ENCODE results near the gene BLNK. TPM values are rescaled to one million over a fixed set of nuclear protein-coding genes. Genes with fewer than 3 reads are reported as not detected.

The BLNK gene
- total and polyA plus RNA-seq, 4 donors = 4.1 to 18.7 (median 6.4) TPM

DNA sequence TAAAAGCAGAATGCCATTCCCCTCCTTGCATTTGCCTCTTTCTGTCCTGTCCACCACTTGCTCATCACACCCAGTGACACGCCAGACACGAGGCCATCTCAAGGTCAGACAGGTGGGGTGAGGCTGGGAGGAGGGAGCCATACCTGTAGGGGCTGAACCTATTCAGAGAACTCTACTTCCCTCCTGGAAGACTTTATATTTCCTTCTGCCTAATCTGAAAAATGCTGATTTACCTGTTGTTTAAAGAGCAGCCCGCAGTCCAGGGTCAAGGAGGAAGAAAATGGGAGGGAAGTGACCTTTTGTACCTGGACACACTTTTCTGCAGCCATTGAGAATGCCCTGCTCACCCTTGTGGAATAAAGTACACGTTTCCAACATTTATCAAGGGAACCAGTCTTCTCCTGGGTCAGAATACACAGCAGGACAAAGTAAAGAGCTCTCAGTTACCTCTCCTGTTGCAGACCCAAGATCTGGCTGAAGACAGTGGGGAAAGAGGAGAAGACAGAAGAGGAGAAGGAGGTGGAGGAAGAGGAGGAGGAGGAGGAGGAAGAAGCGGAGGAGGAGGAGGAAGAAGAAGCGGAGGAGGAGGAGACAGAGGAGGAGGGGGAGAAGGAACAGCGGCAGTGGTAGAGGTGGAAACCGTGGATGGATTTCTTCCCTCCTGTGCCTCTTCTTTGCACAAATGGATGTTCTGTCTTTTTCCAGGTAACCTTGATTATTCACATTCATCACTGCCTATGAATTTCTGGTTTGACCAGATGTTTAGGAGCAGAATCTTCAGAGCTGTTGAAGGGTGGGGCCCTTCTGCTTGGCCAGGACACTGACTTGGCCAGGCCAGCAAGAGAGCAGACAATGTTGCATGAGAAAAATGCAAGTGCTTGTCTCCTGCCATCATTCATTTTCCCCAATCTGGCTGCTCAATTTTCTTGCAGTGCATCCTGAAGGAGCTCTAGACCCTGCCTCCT is 1.2 kb upstream of the BLNK start:
- TF ChIP-seq, protein P1, sequence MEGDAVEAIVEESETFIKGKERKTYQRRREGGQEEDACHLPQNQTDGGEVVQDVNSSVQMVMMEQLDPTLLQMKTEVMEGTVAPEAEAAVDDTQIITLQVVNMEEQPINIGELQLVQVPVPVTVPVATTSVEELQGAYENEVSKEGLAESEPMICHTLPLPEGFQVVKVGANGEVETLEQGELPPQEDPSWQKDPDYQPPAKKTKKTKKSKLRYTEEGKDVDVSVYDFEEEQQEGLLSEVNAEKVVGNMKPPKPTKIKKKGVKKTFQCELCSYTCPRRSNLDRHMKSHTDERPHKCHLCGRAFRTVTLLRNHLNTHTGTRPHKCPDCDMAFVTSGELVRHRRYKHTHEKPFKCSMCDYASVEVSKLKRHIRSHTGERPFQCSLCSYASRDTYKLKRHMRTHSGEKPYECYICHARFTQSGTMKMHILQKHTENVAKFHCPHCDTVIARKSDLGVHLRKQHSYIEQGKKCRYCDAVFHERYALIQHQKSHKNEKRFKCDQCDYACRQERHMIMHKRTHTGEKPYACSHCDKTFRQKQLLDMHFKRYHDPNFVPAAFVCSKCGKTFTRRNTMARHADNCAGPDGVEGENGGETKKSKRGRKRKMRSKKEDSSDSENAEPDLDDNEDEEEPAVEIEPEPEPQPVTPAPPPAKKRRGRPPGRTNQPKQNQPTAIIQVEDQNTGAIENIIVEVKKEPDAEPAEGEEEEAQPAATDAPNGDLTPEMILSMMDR (IDR thresholded peaks at IDR 0.05; ENCODE audit: control extremely low read depth, extremely low read depth) = no peak
- 64 to 70% methylated on average over 8 of the region's 8 CpGs for WGBS, 2 donors
- DNase-seq (no peak), ATAC-seq (ENCODE audit: insufficient read depth, low FRiP score) (no peak)
- H3K27me3 ChIP-seq (ENCODE audit: control insufficient read depth in 3 of 3, insufficient read depth in 3 of 3, low read length in 2 of 3) = no peaks in the 10 kb centered on the region
- no peak overlapping the region for H3K9ac ChIP-seq (ENCODE audit: insufficient read depth in 1 of 2, low read length in 2 of 2)
- peaks cover 2 to 31% (median 5%) of the 10 kb centered on the region in 5 donors for H3K4me1 ChIP-seq (ENCODE audit: control insufficient read depth in 5 of 5, insufficient read depth in 5 of 5, low read length in 5 of 5)
- H3K27ac ChIP-seq (ENCODE audit: low read depth in 1 of 2, low read length in 1 of 2) = peak overlapping the region in 1 of 2 donors; percentile 87
- no peaks in the 10 kb centered on the region for H3K9me3 ChIP-seq (ENCODE audit: control insufficient read depth in 4 of 4, insufficient read depth in 3 of 4, low read length in 3 of 4)
- no peak overlapping the region for H3K4me3 ChIP-seq
- no peaks in the 10 kb centered on the region for H3K36me3 ChIP-seq (ENCODE audit: control insufficient read depth in 4 of 4, insufficient read depth in 4 of 4, low read length in 4 of 4)

DNA sequence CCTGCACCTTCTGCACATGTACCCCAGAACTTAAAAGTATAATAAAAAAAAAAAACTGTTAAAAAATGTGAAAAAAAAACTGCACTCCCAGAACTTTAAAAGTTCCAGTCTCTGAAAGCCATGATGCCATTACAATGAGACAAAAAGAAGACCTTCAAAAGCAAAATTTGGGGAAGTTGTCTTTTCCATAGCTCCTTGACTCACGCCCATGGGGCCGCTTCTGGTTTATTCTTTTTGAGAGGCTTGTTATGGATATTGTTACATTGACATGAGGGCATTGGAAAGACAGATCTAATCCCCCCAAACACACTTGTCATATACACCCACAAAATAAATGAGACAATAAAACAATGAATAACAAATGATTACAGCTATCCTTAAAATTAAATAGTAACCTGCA is 798 bp downstream of the BLNK start:
- no peaks in the 10 kb centered on the region for H3K36me3 ChIP-seq (ENCODE audit: control insufficient read depth in 4 of 4, insufficient read depth in 4 of 4, low read length in 4 of 4)
- no peak overlapping the region for H3K4me3 ChIP-seq
- WGBS, 2 donors = 60 to 75% methylated on average over 2 of the region's 2 CpGs
- no peak for DNase-seq
- H3K27ac ChIP-seq (ENCODE audit: low read depth in 1 of 2, low read length in 1 of 2) = no peak overlapping the region
- peaks cover 0 to 28% (median 5%) of the 10 kb centered on the region in 5 donors for H3K4me1 ChIP-seq (ENCODE audit: control insufficient read depth in 5 of 5, insufficient read depth in 5 of 5, low read length in 5 of 5)
- no peak for ATAC-seq (ENCODE audit: insufficient read depth, low FRiP score)
- peaks cover 0 to 3% (median 0%) of the 10 kb centered on the region in 4 donors for H3K9me3 ChIP-seq (ENCODE audit: control insufficient read depth in 4 of 4, insufficient read depth in 3 of 4, low read length in 3 of 4)
- TF ChIP-seq, protein P1 (IDR thresholded peaks at IDR 0.05; ENCODE audit: control extremely low read depth, extremely low read depth) = no peak
- H3K9ac ChIP-seq (ENCODE audit: insufficient read depth in 1 of 2, low read length in 2 of 2) = peak overlapping the region in 1 of 2 donors; percentile 57
- H3K27me3 ChIP-seq (ENCODE audit: control insufficient read depth in 3 of 3, insufficient read depth in 3 of 3, low read length in 2 of 3) = no peaks in the 10 kb centered on the region

DNA sequence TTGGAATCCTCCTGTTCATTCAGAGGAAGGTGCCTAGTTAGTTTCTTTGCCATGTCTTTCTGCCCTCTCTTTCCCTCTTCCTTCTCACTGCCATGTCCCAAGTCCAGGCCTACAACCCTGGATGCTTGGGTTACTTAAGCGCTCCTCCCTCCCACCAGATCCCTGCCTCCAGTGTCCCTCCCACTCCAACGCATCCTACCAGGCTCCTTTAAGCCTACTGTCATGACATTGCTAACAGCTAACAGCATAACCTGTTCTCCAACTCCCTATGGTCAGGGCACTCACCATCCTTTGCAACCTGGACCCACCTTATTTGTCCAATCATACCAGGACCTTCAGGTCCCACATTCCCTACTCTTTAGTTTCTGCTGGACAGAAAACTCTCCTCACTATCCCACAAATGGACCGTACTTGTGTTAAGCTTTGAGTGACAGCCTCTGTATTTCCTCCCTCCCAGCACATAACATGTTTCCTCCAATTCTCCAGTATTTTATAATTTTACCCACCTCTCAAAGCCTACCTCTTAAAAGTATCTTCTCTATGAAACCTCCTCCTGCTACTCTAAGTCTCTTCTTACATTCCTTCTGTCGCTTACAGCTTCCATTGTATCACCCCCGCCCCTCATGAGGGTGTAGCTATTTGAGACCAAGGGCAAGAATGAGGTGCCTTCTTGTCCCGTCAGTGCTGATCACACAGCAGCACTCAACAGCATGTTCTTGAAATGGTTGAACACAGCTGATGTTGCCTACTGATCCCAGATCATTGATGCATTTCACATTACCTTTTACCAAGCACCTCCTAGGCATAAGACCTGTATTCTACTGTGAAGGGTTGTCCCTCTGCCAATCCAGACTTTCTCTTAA is 1.7 kb downstream of the BLNK start:
- Histone ChIP-seq H3K36me3 (ENCODE audit: control insufficient read depth in 4 of 4, insufficient read depth in 4 of 4, low read length in 4 of 4) (no peaks in the 10 kb centered on the region), H3K27ac (ENCODE audit: low read depth in 1 of 2, low read length in 1 of 2) (no peak overlapping the region), H3K27me3 (ENCODE audit: control insufficient read depth in 3 of 3, insufficient read depth in 3 of 3, low read length in 2 of 3) (no peaks in the 10 kb centered on the region), H3K4me3 (no peak overlapping the region), H3K4me1 (ENCODE audit: control insufficient read depth in 5 of 5, insufficient read depth in 5 of 5, low read length in 5 of 5) (peaks cover 0 to 28% (median 5%) of the 10 kb centered on the region in 5 donors), H3K9me3 (ENCODE audit: control insufficient read depth in 4 of 4, insufficient read depth in 3 of 4, low read length in 3 of 4) (peaks cover 0 to 3% (median 0%) of the 10 kb centered on the region in 4 donors), H3K9ac (ENCODE audit: insufficient read depth in 1 of 2, low read length in 2 of 2) (no peak overlapping the region)
- 79 to 81% methylated on average over 6 of the region's 6 CpGs for WGBS, 2 donors
- DNase-seq (no peak), ATAC-seq (ENCODE audit: insufficient read depth, low FRiP score) (no peak)
- TF ChIP-seq, protein P1 (IDR thresholded peaks at IDR 0.05; ENCODE audit: control extremely low read depth, extremely low read depth) = no peak

Data from lung (tissue), 12 donors.